ENCODE data around the gene ING5.

- no peak for TF ChIP-seq CTCF (IDR thresholded peaks at IDR 0.05; ENCODE audit: insufficient read depth, low read length)
- no peak for TF ChIP-seq POLR2AphosphoS5 (IDR thresholded peaks at IDR 0.05; ENCODE audit: low read depth)
- no peak for TF ChIP-seq SPI1 (IDR thresholded peaks at IDR 0.05; ENCODE audit: borderline replicate concordance, low read depth)
- TF ChIP-seq REST (IDR thresholded peaks at IDR 0.05; ENCODE audit: insufficient replicate concordance, low read depth): no peak
Observed at GRCh38 chr2:241733391-241734207, 31.8 kb downstream of the ING5 start.

All from HL-60 (cell line).